ENCODE measurements around the gene L3MBTL1. TPM values are rescaled to one million over a fixed set of nuclear protein-coding genes. Genes with fewer than 3 reads are reported as not detected.

L3MBTL1 gene
- total RNA-seq, 3 donors from 2014 or later (not counting 1 experiment from before 2014, with no cell fraction given) = 15.4 to 17.1 (median 17.0) TPM

GRCh38 chr20:43558412-43559146 is 51.1 kb downstream of the L3MBTL1 start, which contains the start of gene SGK2:
TSS of gene SGK2 (plus strand) at chr20:43559027. CDS start at chr20:43566496, 7,469 bp downstream.
- H3K27me3 Mint-ChIP-seq (ENCODE audit: low read depth in 2 of 2) = peaks cover 0 to 6% of the 10 kb centered on the region in 2 donors
- no peaks in the 10 kb centered on the region for H3K9me3 Mint-ChIP-seq
- 90% methylated on average over 12 of the region's 12 CpGs for WGBS (ENCODE audit: insufficient coverage)
- H3K27ac Mint-ChIP-seq = no peak within 1 kb of the TSS
- no peak for TF ChIP-seq CTCF (IDR thresholded peaks at IDR 0.05)
- DNase-seq (no peak), ATAC-seq (no peak)
- intact Hi-C loops (cut with micrococcal nuclease) = no loop called here
- Histone ChIP-seq H3K27me3 (ENCODE audit: control insufficient read depth, insufficient read depth, low read length) (no peaks in the 10 kb centered on the region), H3K9me3 (ENCODE audit: control insufficient read depth, insufficient read depth, low read length) (no peaks in the 10 kb centered on the region), H3K4me3 (ENCODE audit: low read length) (no peak within 1 kb of the TSS), H3K27ac (ENCODE audit: low read length) (no peak within 1 kb of the TSS), H3K4me1 (ENCODE audit: control insufficient read depth, insufficient read depth, low read length) (no peaks in the 10 kb centered on the region), H3K36me3 (ENCODE audit: control insufficient read depth, insufficient read depth, low read length) (no peaks in the 10 kb centered on the region)
- no peaks in the 10 kb centered on the region for H3K4me1 Mint-ChIP-seq
- H3K36me3 Mint-ChIP-seq = no peaks in the 10 kb centered on the region
- no peak within 1 kb of the TSS for H3K4me3 Mint-ChIP-seq

GRCh38 chr20:43559147-43559987 is 51.9 kb downstream of the L3MBTL1 start:
- DNase-seq = no peak
- H3K4me1 ChIP-seq (ENCODE audit: control insufficient read depth, insufficient read depth, low read length) = no peaks in the 10 kb centered on the region
- no peak for TF ChIP-seq CTCF (IDR thresholded peaks at IDR 0.05)
- H3K4me3 ChIP-seq (ENCODE audit: low read length) = no peak overlapping the region
- intact Hi-C loops (cut with micrococcal nuclease) = no loop called here
- H3K27ac ChIP-seq (ENCODE audit: low read length) = no peak overlapping the region
- no peaks in the 10 kb centered on the region for H3K36me3 Mint-ChIP-seq
- no peaks in the 10 kb centered on the region for H3K4me1 Mint-ChIP-seq
- H3K9me3 ChIP-seq (ENCODE audit: control insufficient read depth, insufficient read depth, low read length) = no peaks in the 10 kb centered on the region
- H3K9me3 Mint-ChIP-seq = no peaks in the 10 kb centered on the region
- H3K27me3 Mint-ChIP-seq (ENCODE audit: low read depth in 2 of 2) = peaks cover 0 to 6% of the 10 kb centered on the region in 2 donors
- no peak overlapping the region for H3K4me3 Mint-ChIP-seq
- H3K36me3 ChIP-seq (ENCODE audit: control insufficient read depth, insufficient read depth, low read length) = no peaks in the 10 kb centered on the region
- 79% methylated on average over 8 of the region's 8 CpGs for WGBS (ENCODE audit: insufficient coverage)
- no peak for ATAC-seq
- no peaks in the 10 kb centered on the region for H3K27me3 ChIP-seq (ENCODE audit: control insufficient read depth, insufficient read depth, low read length)
- H3K27ac Mint-ChIP-seq = no peak overlapping the region

DNA sequence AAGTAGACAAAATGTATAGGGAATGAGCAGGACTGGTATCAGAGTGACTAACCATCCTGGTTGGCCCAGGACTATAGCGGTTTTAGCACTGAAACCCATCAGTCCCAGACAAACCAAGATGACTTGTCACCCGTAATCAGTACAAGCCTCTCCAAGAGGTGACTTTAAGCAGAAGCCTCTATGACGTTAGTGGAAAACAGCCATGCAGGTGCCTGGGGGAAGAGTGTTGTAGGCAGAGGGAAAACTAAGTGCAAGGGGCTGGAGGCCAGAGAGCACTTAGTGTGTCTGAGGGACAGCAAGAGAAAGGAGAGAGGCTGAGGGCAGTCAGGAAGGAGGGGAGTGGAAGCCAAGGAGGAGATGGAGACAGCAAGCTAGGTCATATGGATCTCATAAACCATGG is 53.5 kb downstream of the L3MBTL1 start:
- Histone ChIP-seq H3K4me1 (ENCODE audit: control insufficient read depth, insufficient read depth, low read length) (no peaks in the 10 kb centered on the region), H3K9me3 (ENCODE audit: control insufficient read depth, insufficient read depth, low read length) (no peaks in the 10 kb centered on the region), H3K27ac (ENCODE audit: low read length) (no peak overlapping the region), H3K36me3 (ENCODE audit: control insufficient read depth, insufficient read depth, low read length) (no peaks in the 10 kb centered on the region), H3K4me3 (ENCODE audit: low read length) (no peak overlapping the region), H3K27me3 (ENCODE audit: control insufficient read depth, insufficient read depth, low read length) (no peaks in the 10 kb centered on the region)
- intact Hi-C loops (cut with micrococcal nuclease) = no loop called here
- TF ChIP-seq CTCF (IDR thresholded peaks at IDR 0.05) = no peak
- peaks cover 0 to 6% of the 10 kb centered on the region in 2 donors for H3K27me3 Mint-ChIP-seq (ENCODE audit: low read depth in 2 of 2)
- no peaks in the 10 kb centered on the region for H3K9me3 Mint-ChIP-seq
- 91% methylated on average over 3 of the region's 3 CpGs for WGBS (ENCODE audit: insufficient coverage)
- H3K4me1 Mint-ChIP-seq = no peaks in the 10 kb centered on the region
- no peak overlapping the region for H3K27ac Mint-ChIP-seq
- ATAC-seq (no peak), DNase-seq (no peak)
- no peak overlapping the region for H3K4me3 Mint-ChIP-seq
- H3K36me3 Mint-ChIP-seq = no peaks in the 10 kb centered on the region
